Caco-2 (cell line): ENCODE results near the gene RHOG. TPM values are rescaled to one million over a fixed set of nuclear protein-coding genes. Genes with fewer than 3 reads are reported as not detected.

Experiments used
- BruUV-seq: library from RNA; stranded (reverse); fragments of 400-500 nt; replicated peaks from 2 replicates; lab custom pipeline; 2021; lab: Mats Ljungman, UMichigan
- CTCF ChIA-PET: fragments of 300-600 bp; sonication (Branson Sonifier 250); formaldehyde crosslinking; loops from one replicate; lab custom pipeline; 2022; ENCODE audit warnings: antibody characterized with exemption; lab: Charles Lee
- POLR2A ChIA-PET: fragments of 300-600 bp; sonication (Branson Sonifier 250); formaldehyde crosslinking; loops from one replicate; lab custom pipeline; 2022; ENCODE audit warnings: antibody characterized with exemption; lab: Charles Lee
- DNase-seq, 2 experiments: peaks; one replicate each; pipeline versions ENCODE4 v3.0.0 to v3.0.0-alpha.2; 2020 to 2022
- H3K27me3 ChIP-seq: replicated peaks from 2 replicates; pipeline ENCODE4 v1.6.0; 2011; ENCODE audit warnings: low read length; ENCODE audit not compliant: control insufficient read depth, insufficient read depth
- H3K36me3 ChIP-seq: 2 replicates; pipeline ENCODE4 v1.5.1; 2011; ENCODE audit warnings: low read length; ENCODE audit not compliant: control insufficient read depth, insufficient read depth
- H3K4me1 ChIP-seq: fragments of 250-450 bp; sonication (Bioruptor Pico); 2 replicates; pipeline ENCODE4 v1.5.1; 2020; ENCODE audit warnings: mild to moderate bottlenecking
- H3K4me3 ChIP-seq: 2 replicates; pipeline ENCODE4 v1.5.1; 2011; ENCODE audit warnings: low read depth, mild to moderate bottlenecking, control low read depth, low read length
- H3K9me3 ChIP-seq: fragments of 250-450 bp; sonication (Bioruptor Pico); 2 replicates; pipeline ENCODE4 v1.5.1; 2020; ENCODE audit warnings: mild to moderate bottlenecking, moderate library complexity
- H3K27ac Mint-ChIP-seq: one replicate; pipeline ENCODE4 v1.8.0; 2022; ENCODE audit warnings: mixed read lengths; ENCODE audit not compliant: unreplicated experiment
- H3K27me3 Mint-ChIP-seq: one replicate; pipeline ENCODE4 v1.8.0; 2022; ENCODE audit warnings: mixed read lengths; ENCODE audit not compliant: insufficient read depth, unreplicated experiment
- H3K36me3 Mint-ChIP-seq: one replicate; pipeline ENCODE4 v1.8.0; 2022; ENCODE audit warnings: mild to moderate bottlenecking, mixed read lengths; ENCODE audit not compliant: insufficient read depth, unreplicated experiment
- H3K4me1 Mint-ChIP-seq: one replicate; pipeline ENCODE4 v1.8.0; 2022; ENCODE audit warnings: low read depth, mixed read lengths; ENCODE audit not compliant: unreplicated experiment
- H3K4me3 Mint-ChIP-seq: one replicate; pipeline ENCODE4 v1.8.0; 2022; ENCODE audit warnings: mild to moderate bottlenecking, moderate library complexity, mixed read lengths; ENCODE audit not compliant: unreplicated experiment
- H3K9me3 Mint-ChIP-seq: one replicate; pipeline ENCODE4 v1.8.0; 2022; ENCODE audit warnings: mixed read lengths; ENCODE audit not compliant: unreplicated experiment
- intact Hi-C: fragments of 100-400 bp; cut with micrococcal nuclease; formaldehyde crosslinking; loops from one replicate; pipeline ENCODE4 v1.10.0; 2022; ENCODE audit not compliant: unreplicated experiment
- total RNA-seq: library from RNA; stranded (reverse); gene quantifications from 2 replicates; pipeline ENCODE4 v1.2.3, GENCODE V29; 2022
- TF ChIP-seq, protein P1 (sequence below), 2 experiments: fragments of 200-600 bp in 1 of 2; IDR thresholded peaks; 1 replicate in 1 of 2; 2 replicates in 1 of 2; pipeline versions ENCODE4 v1.5.1 to v1.8.0; 2011 to 2022; ENCODE audit warnings: antibody characterized with exemption in 1 of 2, control low read depth in 1 of 2, inconsistent platforms in 1 of 2, low read depth in 1 of 2, low read length in 1 of 2, mild to moderate bottlenecking in 1 of 2, moderate library complexity in 1 of 2; ENCODE audit not compliant: insufficient read depth in 1 of 2, severe bottlenecking in 1 of 2, unreplicated experiment in 1 of 2

The RHOG gene
- total RNA-seq, 1 experiment from 2014 or later, result 36.9 TPM

DNA sequence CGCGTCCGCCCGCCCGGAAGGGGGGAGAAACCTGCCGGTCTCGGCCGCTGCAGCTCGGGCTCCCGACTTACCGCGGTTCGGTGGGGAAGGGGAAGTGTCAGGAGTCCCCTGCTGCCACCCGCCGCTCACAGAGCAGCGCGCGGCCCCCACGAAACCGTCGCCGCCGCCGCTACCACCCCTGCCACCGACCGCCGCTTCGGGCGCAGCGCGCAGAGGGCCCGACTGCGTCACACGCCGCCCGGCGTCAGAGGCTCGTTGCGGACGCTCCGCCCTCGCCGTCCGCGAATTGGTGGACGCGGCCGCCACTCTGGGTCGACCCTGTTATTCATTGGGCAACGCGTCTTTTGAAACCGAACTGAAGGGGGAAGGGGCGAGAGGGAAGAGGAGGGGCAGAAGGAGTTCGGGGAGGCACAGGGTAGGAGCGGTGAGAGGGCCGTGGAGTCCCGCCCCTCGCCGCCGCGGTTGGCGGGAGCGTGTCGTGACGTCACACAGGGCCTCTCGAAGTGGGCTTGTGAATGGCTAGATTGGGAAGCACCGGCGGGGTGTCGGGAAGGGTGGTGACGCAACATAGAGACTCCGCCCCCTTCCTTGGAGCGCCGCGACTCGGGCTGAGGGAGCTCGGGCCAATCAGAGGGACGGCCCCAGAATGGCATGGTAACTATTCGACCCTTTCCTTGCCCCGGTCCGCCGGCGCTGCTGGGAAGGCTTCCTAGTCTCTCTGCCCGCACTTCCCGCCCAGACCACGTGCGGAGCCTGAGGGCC, 43.2 kb downstream of the RHOG start, which contains the start of gene NUP98:
TSS of gene NUP98 (minus strand) at position 226 of the 762 bp plus-strand sequence. CDS start 15,437 bp downstream, outside the sequence.
- POLR2A ChIA-PET, result interaction anchor here (0.7 to 1.5 kb wide), 5 partner anchors 11 to 263 kb away, joined by 3 to 25 read pairs (median 3); partner anchors contain the start of genes PGAP2 and RHOG
- no peaks in the 10 kb centered on the region for H3K9me3 Mint-ChIP-seq
- Histone ChIP-seq H3K9me3 (no peaks in the 10 kb centered on the region), H3K4me1 (peaks cover 25% of the 10 kb centered on the region), H3K27me3 (no peaks in the 10 kb centered on the region), H3K4me3 (peak within 1 kb of the TSS; percentile 59), H3K36me3 (peaks cover 1% of the 10 kb centered on the region; the same call in 1 of the 2 replicates)
- H3K4me3 Mint-ChIP-seq, result peak within 1 kb of the TSS; percentile 90
- TF ChIP-seq, protein P1, sequence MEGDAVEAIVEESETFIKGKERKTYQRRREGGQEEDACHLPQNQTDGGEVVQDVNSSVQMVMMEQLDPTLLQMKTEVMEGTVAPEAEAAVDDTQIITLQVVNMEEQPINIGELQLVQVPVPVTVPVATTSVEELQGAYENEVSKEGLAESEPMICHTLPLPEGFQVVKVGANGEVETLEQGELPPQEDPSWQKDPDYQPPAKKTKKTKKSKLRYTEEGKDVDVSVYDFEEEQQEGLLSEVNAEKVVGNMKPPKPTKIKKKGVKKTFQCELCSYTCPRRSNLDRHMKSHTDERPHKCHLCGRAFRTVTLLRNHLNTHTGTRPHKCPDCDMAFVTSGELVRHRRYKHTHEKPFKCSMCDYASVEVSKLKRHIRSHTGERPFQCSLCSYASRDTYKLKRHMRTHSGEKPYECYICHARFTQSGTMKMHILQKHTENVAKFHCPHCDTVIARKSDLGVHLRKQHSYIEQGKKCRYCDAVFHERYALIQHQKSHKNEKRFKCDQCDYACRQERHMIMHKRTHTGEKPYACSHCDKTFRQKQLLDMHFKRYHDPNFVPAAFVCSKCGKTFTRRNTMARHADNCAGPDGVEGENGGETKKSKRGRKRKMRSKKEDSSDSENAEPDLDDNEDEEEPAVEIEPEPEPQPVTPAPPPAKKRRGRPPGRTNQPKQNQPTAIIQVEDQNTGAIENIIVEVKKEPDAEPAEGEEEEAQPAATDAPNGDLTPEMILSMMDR (IDR thresholded peaks at IDR 0.05; ENCODE audit: insufficient read depth in 1 of 2, low read depth in 1 of 2, low read length in 1 of 2, severe bottlenecking in 1 of 2, unreplicated experiment in 1 of 2), result no peak
- peaks cover 56% of the 10 kb centered on the region for H3K36me3 Mint-ChIP-seq
- peak within 1 kb of the TSS; percentile 96 for H3K27ac Mint-ChIP-seq
- peak; percentile 100 for DNase-seq
- H3K4me1 Mint-ChIP-seq, result peaks cover 12% of the 10 kb centered on the region
- CTCF ChIA-PET, result interaction anchor here (0.6 to 3.3 kb wide), 2 partner anchors 11 to 51 kb away, joined by 3 to 32 read pairs; partner anchors contain the start of gene PGAP2
- no peaks in the 10 kb centered on the region for H3K27me3 Mint-ChIP-seq
- intact Hi-C loops, result loop anchor here (1.0 to 2.0 kb wide), 3 partner anchors 12 to 44 kb away; no protein-coding TSS in a partner anchor
- BruUV-seq, result no TSS peak

DNA sequence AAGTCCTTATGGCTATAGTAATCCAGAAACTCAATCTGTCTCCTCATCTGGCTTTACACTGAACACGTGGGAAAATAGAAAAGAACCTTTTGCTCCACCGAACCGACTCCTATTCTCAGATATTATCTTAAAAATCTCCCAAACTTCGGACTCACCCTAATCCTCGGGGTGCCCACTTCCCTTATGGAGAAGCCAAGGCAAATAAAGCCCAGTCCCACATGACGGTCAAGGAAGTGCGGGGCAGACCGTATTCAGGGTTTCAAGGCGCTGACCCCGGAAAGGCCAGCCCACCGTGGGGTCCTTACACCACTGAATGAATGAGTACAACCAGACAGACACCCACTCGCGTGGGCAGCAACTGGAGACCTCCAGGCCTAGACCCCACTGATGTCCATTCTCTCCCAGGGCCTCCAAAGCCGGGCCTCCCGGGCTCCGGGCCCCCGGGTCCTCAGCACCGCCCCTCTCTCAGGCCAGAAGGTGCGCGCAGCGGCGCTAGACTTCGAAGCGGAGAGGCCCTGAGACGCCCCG, 43.9 kb downstream of the RHOG start:
- Mint-ChIP-seq H3K27ac (peak overlapping the region; percentile 96), H3K36me3 (peaks cover 59% of the 10 kb centered on the region), H3K9me3 (no peaks in the 10 kb centered on the region), H3K4me1 (peaks cover 7% of the 10 kb centered on the region), H3K4me3 (peak overlapping the region; percentile 90), H3K27me3 (no peaks in the 10 kb centered on the region)
- Histone ChIP-seq H3K36me3 (peaks cover 1% of the 10 kb centered on the region; the same call in 1 of the 2 replicates), H3K4me1 (peaks cover 18% of the 10 kb centered on the region), H3K9me3 (no peaks in the 10 kb centered on the region), H3K4me3 (peak overlapping the region; percentile 59), H3K27me3 (no peaks in the 10 kb centered on the region)
- TF ChIP-seq, protein P1 (IDR thresholded peaks at IDR 0.05; ENCODE audit: insufficient read depth in 1 of 2, low read depth in 1 of 2, low read length in 1 of 2, severe bottlenecking in 1 of 2, unreplicated experiment in 1 of 2), result no peak
- intact Hi-C loops, result loop anchor here (1.0 to 2.0 kb wide), 3 partner anchors 12 to 44 kb away; no protein-coding TSS in a partner anchor
- ChIA-PET CTCF (interaction anchor here (3.3 kb wide), 1 partner anchor 11 kb away, joined by 32 read pairs; the partner anchor contains the start of gene PGAP2), POLR2A (interaction anchor here (0.5 to 1.3 kb wide), 3 partner anchors 11 to 15 kb away, joined by 3 to 6 read pairs (median 4); no protein-coding TSS in a partner anchor)
- DNase-seq, result peak in 1 of 2 experiments; percentile 71
- BruUV-seq, result no TSS peak

DNA sequence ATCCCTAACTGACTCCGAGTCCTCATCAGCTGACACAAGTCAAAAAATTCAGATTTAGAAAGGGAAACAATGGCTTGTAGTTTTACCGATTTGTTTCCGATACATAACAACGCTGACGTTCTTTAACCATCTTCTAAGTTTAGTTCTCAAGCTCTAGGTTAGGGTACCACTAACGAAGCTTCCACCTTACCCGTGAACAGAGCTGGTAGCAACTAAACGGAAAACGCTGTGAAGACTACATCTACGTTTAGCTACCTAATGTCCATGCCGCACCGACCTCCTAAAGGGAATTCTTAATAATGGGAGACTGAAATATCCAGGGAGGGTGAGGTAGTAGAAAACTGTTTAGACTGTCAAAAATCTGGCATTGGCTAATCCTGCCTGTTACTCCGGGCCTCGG, 44.4 kb downstream of the RHOG start:
- Mint-ChIP-seq H3K9me3 (no peaks in the 10 kb centered on the region), H3K27me3 (no peaks in the 10 kb centered on the region), H3K27ac (peak overlapping the region; percentile 96), H3K36me3 (peaks cover 64% of the 10 kb centered on the region), H3K4me3 (peak overlapping the region; percentile 90), H3K4me1 (peaks cover 7% of the 10 kb centered on the region)
- no peaks in the 10 kb centered on the region for H3K27me3 ChIP-seq
- intact Hi-C loops, result loop anchor here (2.0 kb wide), 1 partner anchor 14 kb away; no protein-coding TSS in a partner anchor
- no TSS peak for BruUV-seq
- peaks cover 15% of the 10 kb centered on the region for H3K4me1 ChIP-seq
- TF ChIP-seq, protein P1 (IDR thresholded peaks at IDR 0.05; ENCODE audit: insufficient read depth in 1 of 2, low read depth in 1 of 2, low read length in 1 of 2, severe bottlenecking in 1 of 2, unreplicated experiment in 1 of 2), result no peak
- H3K36me3 ChIP-seq, result peaks cover 1% of the 10 kb centered on the region; the same call in 1 of the 2 replicates
- DNase-seq, result peak in 1 of 2 experiments; percentile 2
- CTCF ChIA-PET, result interaction anchor here (3.3 kb wide), 1 partner anchor 12 kb away, joined by 32 read pairs; the partner anchor contains the start of gene PGAP2
- POLR2A ChIA-PET, result interaction anchor here (0.5 to 1.3 kb wide), 3 partner anchors 12 to 14 kb away, joined by 3 to 6 read pairs (median 4); no protein-coding TSS in a partner anchor
- peak overlapping the region; percentile 59 for H3K4me3 ChIP-seq
- H3K9me3 ChIP-seq, result no peaks in the 10 kb centered on the region
